ENCODE results near the gene PLAGL1.
"Not testable (repeated sequence)": the region's sequence is repeated elsewhere in the genome, so short reads cannot be mapped to it uniquely, and the experiment has no call there.

DNA sequence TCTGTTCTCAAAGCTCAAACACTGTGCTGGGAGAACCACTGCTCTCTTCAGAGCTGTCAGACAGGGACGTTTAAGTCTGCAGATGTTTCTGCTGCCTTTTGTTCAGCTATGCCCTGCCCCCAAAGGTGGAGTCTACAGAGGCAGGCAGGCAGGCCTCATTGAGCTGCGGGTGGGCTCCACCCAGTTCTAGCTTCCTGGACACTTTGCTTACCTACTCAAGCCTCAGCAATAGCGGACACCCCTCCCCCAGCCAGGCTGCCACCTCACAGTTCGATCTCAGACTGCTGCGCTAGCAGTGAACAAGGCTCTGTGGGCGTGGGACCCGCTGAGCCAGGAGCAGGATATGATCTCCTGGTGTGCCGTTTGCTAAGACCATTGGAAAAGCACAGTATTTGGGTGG, 38.6 kb upstream of the PLAGL1 start:
- not testable (repeated sequence) for TF ChIP-seq TAF1 (IDR thresholded peaks at IDR 0.05; ENCODE audit: borderline replicate concordance, low read depth, low read length); POLR2A (IDR thresholded peaks at IDR 0.05; ENCODE audit: low read depth, low read length)
